SH-SY5Y (cell line): Measurements from ENCODE around the gene WNT7A.

ENCODE experiments used
- GATA2 ChIP-seq: IDR thresholded peaks from 2 replicates; pipeline ENCODE4 v1.6.1; 2011; ENCODE audit warnings: mild to moderate bottlenecking, low read depth, low read length
- GATA3 ChIP-seq: IDR thresholded peaks from 2 replicates; pipeline ENCODE4 v1.6.1; 2011; ENCODE audit warnings: low read depth, mild to moderate bottlenecking, low read length, moderate library complexity

DNA sequence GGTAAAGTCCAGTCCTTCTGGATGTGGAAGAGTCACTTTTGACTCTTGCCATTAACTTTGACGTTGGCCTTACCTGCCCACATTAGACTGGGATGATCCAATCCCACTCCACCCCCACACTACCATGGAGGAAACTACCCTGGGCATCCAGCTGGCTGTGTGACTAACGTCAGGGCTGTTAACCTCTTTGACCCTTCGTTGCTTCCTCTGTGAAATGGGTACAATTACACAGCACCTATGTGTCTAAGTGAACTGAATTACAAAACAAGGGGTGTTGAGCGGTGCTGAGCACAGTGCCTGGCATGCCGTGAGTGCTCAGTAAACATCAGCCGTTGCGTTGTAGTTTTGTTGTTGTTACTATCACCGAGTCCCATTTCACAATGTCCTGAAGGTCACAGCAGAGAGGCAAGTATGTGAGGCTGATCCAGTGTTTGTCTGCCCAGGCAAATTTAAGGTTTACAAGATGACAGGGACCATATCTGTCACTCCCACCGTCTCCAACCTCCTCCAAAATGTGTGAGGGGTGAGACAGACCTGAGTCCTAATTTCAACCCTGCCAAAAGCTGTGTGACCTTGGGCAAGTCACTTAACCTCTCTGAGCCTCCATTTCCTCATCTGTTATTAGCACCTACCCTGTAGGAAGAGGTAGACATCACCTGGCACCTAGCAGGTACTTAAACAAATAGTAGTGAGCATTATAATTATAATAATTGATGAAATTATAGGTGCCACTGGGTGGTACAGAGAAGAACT, 20.9 kb downstream of the WNT7A start:
- TF ChIP-seq GATA3 = no peak
- no peak for TF ChIP-seq GATA2
